C4-2B (cell line): ENCODE data around the gene PTX4.

Experiments used
- CTCF ChIP-seq: fragments of 450-650 bp; conservative IDR thresholded peaks from 2 replicates; pipeline ENCODE4 v1.5.1; 2017; ENCODE audit warnings: mild to moderate bottlenecking
- ZFX ChIP-seq: fragments of 450-650 bp; IDR thresholded peaks from 2 replicates; pipeline ENCODE4 v1.6.1; 2017

DNA sequence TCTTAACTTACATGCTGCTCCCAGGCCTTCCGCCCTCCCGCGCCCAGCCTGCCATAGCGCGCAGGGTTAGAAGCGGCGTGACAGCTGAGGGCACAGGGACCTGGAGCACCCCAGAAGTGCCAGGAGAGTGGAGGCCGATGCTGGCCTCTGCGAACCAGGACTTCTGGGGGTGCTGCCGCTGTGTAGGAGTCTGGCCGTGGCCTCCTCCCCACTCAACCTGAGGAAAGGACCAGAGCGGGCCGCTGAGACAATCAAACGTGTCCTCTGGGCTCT is 42.8 kb upstream of the PTX4 start:
- TF ChIP-seq CTCF = no peak
- TF ChIP-seq ZFX = no peak
